Stimulated activated CD4-positive, alpha-beta T cell treated with anti-CD3 and anti-CD28 coated beads, Interleukin-12 subunit alpha, Interleukin-12 subunit beta, amount 100 ng/mL, for 48 hours (primary cell): ENCODE data around the gene ABR.
"Not testable (repeated sequence)": the region's sequence is repeated elsewhere in the genome, so short reads cannot be mapped to it uniquely, and the experiment has no call there.

Experiments used
- DNase-seq, 3 donors: peaks; one replicate each; pipeline ENCODE4 v3.0.0-alpha.2; 2020; ENCODE audit warnings: low read depth in 2 of 3, low spot score in 1 of 3

Gene ABR

DNA sequence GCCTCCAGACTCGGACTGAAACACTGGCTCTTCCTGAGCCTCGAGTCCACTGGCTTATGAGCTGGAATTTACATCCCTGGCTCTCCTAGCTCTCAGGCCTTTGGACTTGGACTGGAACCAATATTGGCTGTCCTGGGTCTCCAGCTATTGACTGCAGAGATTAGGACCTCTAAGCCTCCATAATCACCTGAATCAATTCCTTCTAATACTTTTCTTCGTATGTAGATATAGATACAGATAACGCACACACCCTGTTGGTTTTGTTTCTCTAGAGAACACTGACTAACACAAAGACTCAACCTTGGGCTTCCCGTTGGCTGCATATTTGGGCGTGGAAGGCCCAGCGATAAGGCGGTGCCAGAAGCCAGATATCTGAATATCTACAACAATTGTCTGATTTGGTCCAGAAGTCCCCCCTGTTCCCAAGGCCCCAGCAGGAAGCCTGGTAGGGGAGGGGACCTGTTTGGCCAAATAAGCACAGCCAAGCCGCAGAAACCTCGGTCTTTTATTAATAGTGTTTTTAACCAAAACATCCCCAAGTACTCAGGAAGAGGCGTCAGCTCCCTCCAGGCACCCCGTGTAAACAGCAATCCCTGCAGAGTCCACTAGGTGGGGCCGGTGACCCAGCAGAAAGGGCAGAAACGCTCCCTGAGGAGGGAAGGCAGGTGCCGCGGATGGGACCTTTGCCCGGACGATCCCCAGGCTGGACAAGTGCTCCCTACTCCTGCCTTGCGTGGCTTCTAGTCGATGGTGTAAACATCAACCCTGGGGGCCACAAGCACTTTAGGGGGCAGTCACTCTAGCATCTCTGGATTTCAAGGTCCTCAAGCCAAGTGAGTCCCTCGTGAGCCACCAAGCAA, 57.0 kb downstream of the ABR start:
- peak; percentile 71 to 93 (median 75) for DNase-seq

DNA sequence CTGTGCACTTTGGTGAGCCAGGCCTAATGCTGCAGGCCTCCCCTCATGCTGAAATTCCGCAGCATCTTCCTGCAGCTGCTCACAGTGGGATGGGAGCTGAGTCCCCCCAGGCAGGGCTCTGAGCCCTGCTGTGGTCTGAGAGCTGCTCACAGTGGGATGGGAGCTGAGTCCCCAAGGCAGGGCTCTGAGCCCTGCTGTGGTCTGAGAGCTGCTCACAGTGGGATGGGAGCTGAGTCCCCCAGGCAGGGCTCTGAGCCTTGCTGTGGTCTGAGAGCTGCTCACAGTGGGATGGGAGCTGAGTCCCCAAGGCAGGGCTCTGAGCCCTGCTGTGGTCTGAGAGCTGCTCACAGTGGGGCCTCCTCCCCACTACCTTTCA, 58.4 kb downstream of the ABR start:
- DNase-seq, result not testable (repeated sequence)

DNA sequence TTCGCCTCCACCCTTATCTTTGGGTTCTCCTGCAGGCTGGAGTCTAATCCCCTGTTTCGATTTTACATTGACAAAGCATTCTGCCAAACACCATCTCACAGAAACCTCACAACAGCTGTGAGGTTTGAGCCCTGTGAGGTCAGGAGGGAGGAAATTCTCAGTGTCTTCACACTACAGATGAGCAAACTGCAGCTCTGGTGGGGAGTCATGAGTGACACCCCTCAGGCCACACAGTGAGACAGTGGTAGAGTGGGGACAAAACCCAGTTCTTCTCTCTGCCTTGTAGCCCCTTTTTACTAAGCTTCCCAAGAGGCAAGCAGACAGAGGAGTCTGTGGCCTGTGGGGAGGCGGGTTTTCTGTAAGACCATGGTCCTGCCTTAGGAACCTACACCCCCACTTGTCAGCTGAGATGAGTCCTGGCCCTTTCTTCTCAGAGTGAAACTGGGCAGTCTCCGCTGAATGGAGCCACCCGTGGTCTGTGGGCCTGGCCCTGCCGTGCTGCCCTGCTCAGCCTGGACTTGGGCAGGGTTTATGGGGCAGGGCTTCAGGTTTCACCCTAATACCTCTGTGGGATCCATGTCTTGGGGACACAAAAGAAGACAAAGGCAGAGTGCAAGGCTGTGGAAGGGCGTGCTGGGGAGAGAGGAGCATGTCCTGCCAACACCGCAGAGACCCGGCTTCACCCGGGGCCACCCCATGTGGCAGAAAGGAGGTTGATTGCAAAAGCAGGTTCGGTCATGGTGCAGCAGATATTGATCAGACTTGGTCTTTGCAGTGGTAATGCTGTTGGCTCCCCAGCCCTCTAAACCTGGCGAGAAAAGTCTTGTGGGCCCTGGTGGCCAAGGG, 59.0 kb downstream of the ABR start:
- DNase-seq, result no peak

DNA sequence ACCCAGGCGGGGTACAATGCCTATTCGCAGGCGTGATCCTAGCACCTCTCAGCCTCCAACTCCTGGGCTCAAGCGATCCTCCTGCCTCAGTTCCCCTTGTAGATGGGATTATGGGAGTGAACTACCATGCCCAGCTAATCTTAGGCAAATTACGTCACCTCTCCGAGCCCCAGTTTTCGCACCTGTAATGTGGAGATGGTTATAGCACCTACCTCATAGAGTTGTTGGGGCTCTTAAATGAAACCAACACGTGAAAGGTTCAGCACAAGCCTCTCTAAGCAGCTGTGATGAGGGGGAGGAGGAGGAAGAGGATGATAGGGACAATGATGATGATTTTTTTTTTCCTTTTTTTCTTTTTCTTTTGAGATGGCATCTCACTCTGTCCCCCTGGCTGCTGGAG, 59.9 kb downstream of the ABR start:
- no peak for DNase-seq

DNA sequence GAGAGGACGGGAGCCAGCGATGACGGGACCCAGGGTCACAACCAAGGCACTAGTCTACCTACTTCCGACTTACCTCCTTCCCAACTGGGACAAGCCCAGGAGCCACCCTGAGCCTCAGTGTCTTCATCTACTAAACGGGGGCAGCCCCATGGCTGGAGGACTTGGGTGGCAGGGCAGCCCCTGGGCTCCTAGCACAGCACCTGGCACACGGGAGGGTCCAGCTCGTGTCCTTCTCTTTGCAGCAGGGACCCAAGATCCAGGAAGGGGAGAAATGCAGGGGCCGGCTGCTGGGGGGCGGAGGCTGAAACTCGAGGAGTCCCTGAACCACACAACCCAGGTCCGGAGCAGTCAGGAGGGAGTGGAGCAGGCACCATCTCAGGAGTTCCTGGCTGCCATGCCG, 63.2 kb downstream of the ABR start:
- DNase-seq, result no peak

DNA sequence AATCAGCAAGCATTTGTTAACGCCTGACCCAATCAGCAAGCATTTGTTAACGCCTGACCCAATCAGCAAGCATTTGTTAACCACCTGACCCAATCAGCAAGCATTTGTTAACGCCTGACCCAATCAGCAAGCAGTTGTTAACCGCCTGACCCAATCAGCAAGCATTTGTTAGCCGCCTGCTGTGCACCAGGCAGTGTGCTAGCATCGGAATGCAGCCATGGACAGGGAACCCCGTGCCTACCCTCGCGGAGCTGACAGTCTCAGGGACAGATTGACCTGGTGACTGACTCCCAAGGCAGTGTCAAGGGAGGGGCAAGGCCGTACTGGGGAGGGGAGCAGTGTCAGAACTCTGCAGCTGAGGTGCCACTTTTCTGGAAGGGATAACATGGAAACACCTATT, 66.9 kb downstream of the ABR start:
- no peak for DNase-seq

DNA sequence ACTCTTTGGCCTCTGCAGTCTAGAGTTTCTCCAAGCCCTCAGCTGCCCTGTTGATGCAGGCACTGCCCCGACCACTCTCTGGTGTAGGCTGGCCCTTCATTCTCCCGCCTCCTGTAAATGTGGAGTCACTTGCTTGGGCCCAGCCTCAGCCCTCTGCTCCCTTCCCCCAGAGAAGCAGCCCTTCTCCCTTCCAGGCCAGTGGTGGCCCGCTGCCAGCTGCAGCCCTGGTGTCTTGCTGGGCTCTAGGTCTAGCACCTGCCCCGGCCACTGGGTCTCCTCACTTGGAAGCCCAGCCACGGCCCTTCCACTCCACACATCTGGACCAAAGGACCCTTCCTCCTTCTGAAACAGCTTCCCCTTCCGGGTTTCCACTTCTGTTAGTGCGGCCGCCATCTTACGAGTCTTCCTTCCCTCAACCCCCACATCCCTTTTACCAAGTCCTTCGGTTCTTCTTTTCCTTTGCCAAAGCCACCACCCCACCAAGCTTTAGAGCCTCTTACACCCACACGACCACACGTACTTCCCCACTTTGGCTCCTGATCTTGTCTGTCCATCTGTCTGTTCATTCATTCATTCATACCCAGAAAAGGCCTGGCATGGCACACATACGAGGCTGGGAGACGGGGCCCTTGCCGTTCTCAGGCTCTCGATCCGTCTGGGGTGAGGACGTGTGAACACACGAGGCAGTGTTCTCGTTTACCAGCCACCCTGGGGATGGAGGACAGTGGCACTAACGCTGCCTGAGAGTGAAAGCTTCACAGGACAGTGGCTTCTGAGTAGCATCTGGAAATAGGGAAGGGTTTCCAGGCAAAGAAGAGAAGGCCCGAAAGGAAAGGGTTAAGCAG, 68.0 kb downstream of the ABR start:
- no peak for DNase-seq

DNA sequence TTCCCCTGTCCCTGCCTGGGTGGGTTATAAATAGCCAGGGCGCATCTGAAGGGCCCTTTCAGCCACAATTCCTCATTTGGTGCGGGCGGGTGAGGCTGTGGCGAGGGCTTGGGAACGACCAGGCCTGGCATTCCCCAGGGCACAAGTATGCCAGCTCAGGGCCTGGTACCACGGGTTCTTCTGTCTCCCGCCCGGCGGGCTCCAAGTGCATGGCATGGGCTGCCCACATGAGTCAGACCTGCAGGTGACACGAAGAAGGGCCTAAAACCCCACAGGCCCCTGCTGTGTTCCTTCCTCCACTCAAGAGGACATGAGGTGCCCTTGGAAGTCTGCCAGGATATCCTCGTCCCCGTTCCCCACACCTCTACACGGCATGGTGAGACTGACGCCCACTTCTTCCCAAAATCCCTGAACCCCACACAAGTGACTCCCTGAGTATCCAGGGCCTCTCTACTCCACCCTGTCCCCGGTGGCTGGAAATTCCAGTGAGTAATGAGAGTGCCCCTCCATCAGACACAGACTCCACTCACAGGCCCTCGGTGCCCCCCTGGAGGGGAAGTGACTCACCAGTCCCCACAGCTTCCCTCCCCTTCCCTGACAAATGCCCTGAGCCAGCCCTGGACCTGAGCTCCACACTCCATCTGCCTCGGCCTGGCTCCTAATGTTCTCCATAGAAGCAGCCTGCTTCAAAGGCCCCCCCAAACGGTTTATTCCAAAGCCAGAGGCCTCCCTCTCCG, 68.8 kb downstream of the ABR start:
- no peak for DNase-seq

DNA sequence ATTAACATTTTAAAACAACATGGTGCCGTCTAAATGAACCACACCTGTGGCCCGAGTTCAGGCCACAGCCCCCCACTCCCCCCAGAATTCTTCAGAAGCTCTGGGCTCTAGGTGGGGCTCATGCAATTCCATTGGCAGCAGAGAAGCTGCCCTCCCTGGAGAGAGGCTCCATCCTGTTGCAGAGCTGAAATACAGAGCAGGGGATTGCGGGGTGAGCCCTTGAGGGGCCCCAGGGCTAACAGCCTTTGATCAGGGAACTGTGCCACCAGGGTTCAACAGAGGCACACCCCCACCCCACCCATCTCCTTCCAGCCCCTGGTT, 69.3 kb downstream of the ABR start:
- DNase-seq, result no peak

DNA sequence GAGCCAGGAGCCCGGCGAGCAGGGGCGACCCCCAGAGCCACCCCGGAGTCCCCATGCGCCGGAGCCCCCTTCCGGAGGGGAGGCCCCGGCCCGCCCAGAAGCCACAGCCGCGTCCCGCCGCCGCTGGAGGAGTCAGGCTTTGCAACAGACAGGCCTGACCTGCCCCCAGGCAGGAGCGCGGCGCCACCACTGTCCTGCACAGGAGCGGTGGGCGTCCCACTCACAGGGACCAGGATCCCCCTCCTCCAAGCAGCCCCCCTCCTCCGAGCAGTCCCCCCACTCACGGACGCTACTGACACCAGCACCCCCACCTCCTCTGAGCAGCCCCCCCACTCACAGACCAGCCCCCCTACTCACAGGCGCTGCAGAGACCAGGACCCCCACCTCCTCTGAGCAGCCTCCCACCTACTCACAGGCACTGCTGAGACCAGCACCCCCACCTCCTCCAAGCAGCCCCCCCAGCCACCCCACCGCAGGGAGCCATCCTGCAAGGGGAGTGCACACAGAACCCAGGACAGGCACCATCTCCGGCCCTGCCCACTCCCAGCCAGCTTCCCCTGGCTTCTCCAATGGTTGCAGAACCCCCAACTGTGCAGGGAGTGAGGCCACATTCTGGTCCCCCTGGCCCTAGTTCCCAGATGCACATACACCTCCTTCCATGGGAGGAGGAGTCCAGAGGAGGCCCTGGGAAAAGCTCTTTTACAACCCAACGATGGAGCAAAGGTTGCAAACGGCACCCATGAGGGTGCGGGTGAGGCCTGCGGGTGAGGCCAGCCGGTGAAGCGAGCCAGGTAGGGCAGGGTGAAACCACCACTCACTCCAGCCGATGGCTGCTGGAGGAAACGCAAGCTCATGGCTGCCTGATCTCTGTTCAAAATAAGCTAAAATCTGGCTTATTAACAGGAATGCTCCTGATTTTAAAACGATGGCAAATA, 69.9 kb downstream of the ABR start:
- DNase-seq, result peak in 2 of 3 donors; percentile 25 to 43

DNA sequence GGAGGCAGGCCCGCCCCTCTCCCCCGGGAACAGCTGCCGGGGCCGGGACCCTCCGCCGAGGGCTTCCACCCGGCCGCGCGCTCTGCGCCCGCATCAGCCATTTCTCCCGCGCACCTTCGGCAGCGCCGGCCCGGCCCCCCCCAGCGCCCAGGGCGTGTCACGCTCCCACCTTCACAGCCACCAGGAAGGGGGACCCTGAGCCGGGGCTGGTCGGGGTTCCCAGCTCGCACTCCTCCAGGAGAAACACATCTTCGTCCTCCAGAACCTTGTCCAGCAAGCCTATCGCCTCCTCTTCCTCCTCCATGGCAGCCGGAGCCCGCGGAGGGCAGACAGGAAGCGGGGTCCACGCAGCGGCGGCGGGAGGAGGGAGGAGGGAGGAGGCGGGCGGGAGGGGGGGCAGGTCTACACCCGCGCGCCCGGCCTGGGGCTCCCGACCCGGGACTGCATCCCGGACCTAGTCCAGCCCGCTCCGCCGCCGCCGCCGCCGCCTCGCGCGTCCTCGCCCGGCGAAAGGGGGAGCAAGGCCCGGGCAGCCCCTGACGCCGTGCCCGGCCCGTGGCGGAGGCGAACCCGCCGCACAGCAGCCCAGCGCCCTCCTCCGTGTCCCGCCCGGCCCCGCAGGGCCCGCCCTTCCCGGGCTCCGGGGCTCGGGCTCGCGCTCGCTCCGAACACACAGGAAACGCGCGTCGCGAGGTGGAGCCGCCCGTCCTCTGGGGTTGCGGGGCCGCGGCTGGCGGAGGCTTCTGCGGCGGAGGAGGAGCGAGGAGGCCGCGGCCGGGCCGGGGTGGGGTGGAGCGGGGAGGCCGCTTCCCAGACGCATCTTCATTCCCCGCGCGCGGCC, 70.8 kb downstream of the ABR start:
- DNase-seq, result peak; percentile 26 to 57 (median 34)

DNA sequence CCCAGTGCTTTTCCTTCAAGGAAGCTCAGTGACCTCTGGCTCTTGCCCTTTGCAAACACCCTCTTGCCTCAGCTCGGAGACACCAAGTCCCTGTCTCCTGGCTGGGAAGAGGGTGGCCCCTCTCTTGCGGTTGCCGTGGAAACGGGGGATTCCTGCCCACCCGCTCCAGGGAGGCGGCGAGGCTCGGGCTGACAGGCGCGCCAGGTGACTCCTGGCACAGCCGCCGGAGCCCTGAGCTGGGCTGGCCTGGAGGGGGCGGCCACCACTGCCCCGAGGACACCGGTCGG, 71.4 kb downstream of the ABR start:
- DNase-seq, result no peak

DNA sequence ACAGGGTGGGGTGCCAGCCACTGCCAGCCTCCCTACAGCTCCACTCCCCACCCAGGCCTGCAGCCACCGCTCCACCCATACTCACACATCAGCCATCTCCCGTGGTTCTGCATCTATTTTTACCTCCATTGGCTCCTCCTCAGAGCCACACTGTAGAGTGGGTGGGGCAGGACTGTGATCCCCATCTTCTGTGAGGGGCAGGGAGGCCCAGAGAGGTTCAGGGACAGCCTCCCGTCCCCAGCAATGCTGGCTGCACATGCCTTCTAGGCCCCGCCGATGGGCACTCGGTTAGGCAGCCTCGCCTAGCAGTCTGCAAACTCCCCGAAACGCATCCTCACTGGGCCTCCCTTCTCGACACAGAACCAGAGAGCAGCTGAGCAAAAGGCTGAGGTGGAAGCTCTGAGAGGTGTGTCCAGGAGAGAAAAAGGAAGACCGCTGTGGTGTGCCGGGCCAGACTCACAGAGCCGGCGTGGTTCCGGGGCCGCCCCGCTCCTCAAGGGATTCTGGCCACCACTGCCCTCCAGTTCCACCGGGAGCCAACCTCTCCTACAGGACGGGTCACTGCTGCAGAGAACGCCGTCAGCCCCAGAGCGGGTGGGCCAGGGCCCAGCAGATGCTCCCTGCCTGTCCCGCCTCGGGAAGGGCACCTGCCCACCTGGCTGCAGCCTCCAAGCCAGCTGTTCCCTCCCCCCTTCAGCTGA, 71.9 kb downstream of the ABR start:
- no peak for DNase-seq

DNA sequence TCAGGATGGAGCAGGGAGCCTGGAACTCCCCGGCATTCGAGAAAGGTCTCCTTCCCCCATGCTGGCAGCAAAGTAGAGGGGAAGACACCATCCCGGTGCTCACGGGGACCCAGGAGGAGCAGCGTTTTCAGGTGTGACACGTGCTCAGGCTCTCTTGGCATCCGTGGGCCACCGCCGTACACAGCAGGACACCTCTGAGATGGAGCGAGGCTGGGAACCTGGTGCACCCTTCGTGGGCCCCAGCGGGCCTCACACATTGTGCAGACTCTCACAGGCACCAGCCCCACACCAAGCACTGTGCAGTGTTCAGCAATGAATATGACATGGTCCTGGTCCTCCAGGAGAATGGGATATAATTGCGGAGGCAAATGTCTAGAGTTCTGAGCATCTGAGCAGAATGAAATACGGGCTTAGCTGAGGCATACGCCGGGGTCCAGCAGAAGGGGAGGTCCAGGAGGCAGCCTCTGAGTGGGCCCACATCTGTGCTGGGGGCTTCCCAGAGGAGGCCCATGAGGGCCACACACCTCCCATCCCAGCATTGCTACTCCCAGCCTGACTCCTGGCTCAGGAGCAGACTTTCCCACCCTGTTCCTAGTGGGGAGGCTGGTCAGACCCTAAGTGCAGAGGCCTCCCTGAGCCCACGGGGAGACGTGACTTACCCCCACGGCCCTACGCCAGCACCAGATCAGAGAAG, 72.6 kb downstream of the ABR start:
- DNase-seq, result no peak

DNA sequence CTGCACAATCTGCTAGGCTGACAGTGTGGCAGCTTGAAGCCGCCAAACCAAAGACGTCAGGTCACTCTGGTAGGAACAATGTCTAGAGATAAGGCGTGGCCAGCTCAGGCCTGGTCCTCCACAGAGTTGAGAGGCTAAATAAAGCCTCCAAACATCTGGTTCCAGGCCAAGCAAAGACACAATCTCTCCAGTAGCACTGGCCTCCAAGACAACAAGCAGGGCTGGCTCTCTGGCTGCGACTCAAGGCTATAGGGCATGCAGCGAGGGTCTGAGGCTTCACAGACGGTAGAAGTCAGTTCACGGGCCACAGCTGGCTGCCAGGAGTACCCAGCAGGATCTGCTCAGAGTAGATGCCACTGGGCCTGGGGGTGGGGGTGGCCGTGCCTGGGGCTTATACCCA, 75.6 kb downstream of the ABR start:
- DNase-seq, result no peak

DNA sequence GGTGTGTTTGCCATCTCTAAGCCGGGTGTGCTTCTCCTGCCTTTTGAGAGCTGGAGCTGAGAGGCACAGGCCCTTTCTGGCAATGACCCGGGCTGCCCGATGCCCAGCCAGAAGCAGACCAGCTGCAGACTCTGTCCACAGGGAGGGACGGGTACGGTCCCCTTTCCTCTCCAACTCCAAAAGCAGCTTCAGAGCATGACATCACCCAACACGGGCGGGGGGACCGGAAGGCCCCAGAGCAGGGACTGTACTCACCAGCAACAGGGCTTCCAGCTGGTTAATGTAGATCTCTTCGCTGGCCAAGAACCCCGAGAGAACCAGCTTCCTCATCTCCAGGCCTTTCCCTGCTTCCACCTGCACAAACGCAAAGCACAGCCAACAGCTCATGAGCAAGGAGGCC, 79.4 kb downstream of the ABR start:
- DNase-seq, result no peak

DNA sequence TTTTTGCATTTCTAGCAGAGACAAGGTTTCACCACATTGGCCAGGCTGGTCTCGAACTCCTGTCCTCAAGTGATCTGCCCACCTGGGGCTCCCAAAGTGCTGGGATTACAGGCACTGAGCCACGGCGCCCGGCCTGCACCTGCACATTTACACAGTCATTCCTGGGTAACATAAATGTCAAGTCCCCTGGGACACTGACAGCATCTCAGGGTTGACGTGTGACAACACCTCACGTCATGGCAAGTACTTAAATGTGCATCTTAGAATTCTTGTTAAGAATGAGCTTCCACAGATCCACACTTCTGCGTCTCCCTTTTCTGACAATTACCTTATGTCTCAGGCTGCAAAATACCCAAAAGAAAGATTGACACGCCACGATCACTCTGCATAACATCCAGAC, 80.5 kb downstream of the ABR start:
- DNase-seq, result no peak
